HepG2 (cell line): ENCODE data around the gene ATXN2. TPM values are rescaled to one million over a fixed set of nuclear protein-coding genes. Genes with fewer than 3 reads are reported as not detected.

ENCODE experiments used
- ATAC-seq: fragments of 200-7000 bp; cut with Tn5 transposase; 3 replicates; pipeline ENCODE4 v1.9.1; 2020; ENCODE audit warnings: mild to moderate bottlenecking, moderate library complexity
- BruUV-seq: library from RNA; stranded (reverse); fragments of 400-500 nt; replicated peaks from 2 replicates; lab custom pipeline; 2021; lab: Mats Ljungman, UMichigan
- CTCF ChIA-PET: fragments of 300-600 bp; formaldehyde crosslinking; extraction: SDS; loops from one replicate; lab custom pipeline; 2021; ENCODE audit warnings: low total read pairs, inconsistent platforms, low intra/inter-chr PET ratio; lab: Yijun Ruan, JAX
- POLR2A ChIA-PET: fragments of 350-600 bp; sonication (Branson Sonifier 250); formaldehyde crosslinking; loops from one replicate; lab custom pipeline; 2020; ENCODE audit warnings: antibody characterized with exemption, inconsistent platforms; lab: Yijun Ruan, JAX
- DNase-seq: peaks from one replicate; pipeline ENCODE4 v3.0.0-alpha.2; 2015; ENCODE audit warnings: low spot score
- FAIRE-seq: peaks from 3 replicates; lab custom pipeline; 2011; peaks lifted over from hg19 to GRCh38; lab: Jason Lieb, UNC
- H2AFZ ChIP-seq: one replicate; pipeline ENCODE4 v1.6.1; 2011; ENCODE audit warnings: low read length, inconsistent platforms
- H3K27ac ChIP-seq: fragments of 300-600 bp; 3 replicates; pipeline ENCODE4 v1.8.0; 2011; ENCODE audit warnings: mixed run types, mild to moderate bottlenecking, mixed read lengths, low read length, inconsistent platforms; ENCODE audit not compliant: insufficient read depth; ENCODE audit errors: extremely low read length
- H3K27me3 ChIP-seq, 2 experiments: fragments of 200-600 bp in 1 of 2; 2 replicates in 1 of 2; 3 replicates in 1 of 2; pipeline versions ENCODE4 v1.6.0 to v1.8.0; 2011; ENCODE audit warnings: low read length in 2 of 2, mild to moderate bottlenecking in 2 of 2, moderate library complexity in 2 of 2, inconsistent platforms in 1 of 2; ENCODE audit not compliant: insufficient read depth in 2 of 2, control insufficient read depth in 1 of 2
- H3K36me3 ChIP-seq, 2 experiments: fragments of 200-600 bp in 1 of 2; replicated peaks in 1 of 2; 2 replicates in 1 of 2; 3 replicates in 1 of 2; pipeline versions ENCODE4 v1.5.1 to v1.8.0; 2011; ENCODE audit warnings: low read length in 2 of 2, inconsistent platforms in 1 of 2; ENCODE audit not compliant: insufficient read depth in 2 of 2, control insufficient read depth in 1 of 2
- H3K4me1 ChIP-seq: 2 replicates; pipeline ENCODE4 v1.5.1; 2012; ENCODE audit warnings: low read length, inconsistent platforms; ENCODE audit not compliant: insufficient read depth
- H3K4me2 ChIP-seq: 2 replicates; pipeline ENCODE4 v1.6.0; 2011; ENCODE audit warnings: low read depth, low read length, inconsistent platforms
- H3K4me3 ChIP-seq, 3 experiments: fragments of 200-600 bp in 1 of 3; sonication (generic), shearing (Covaris generic) in 1 of 3; replicated peaks in 1 of 3; 2 replicates each; pipeline ENCODE4 v1.5.1; 2011 to 2016; ENCODE audit warnings: low read length in 3 of 3, inconsistent platforms in 2 of 3, low read depth in 2 of 3, mild to moderate bottlenecking in 2 of 3, control low read depth in 1 of 3, mixed read lengths in 1 of 3; ENCODE audit not compliant: insufficient read depth in 1 of 3
- H3K79me2 ChIP-seq: one replicate; pipeline ENCODE4 v1.6.1; 2011; ENCODE audit warnings: low read length, inconsistent platforms; ENCODE audit not compliant: insufficient read depth
- H3K9ac ChIP-seq: 2 replicates; pipeline ENCODE4 v1.6.0; 2011; ENCODE audit warnings: mild to moderate bottlenecking, low read depth, low read length, inconsistent platforms; ENCODE audit not compliant: insufficient read depth
- H3K9me3 ChIP-seq: 2 replicates; pipeline ENCODE4 v1.5.1; 2012; ENCODE audit warnings: mild to moderate bottlenecking, low read length
- H4K20me1 ChIP-seq: 2 replicates; pipeline ENCODE4 v1.6.0; 2011; ENCODE audit warnings: inconsistent platforms, mild to moderate bottlenecking, low read length, moderate library complexity; ENCODE audit not compliant: insufficient read depth
- AGO2 ChIP-seq: fragments of 200-400 bp; formaldehyde crosslinking; optimal IDR thresholded peaks from 2 replicates; pipeline ENCODE3; 2017; ENCODE audit warnings: mild to moderate bottlenecking, low read depth, low read length, moderate library complexity
- RBM22 ChIP-seq: fragments of 200-400 bp; formaldehyde crosslinking; optimal IDR thresholded peaks from 2 replicates; pipeline ENCODE3; 2017; ENCODE audit warnings: mild to moderate bottlenecking, low read length, moderate library complexity
- ZNF816 ChIP-seq: sonication (generic); formaldehyde crosslinking; IDR thresholded peaks from 2 replicates; pipeline ENCODE4 v1.8.0; 2022; ENCODE audit warnings: missing genetic modification reagents, mild to moderate bottlenecking, borderline replicate concordance
- WGBS: methylation state at CpG from one replicate; pipeline ENCODE4 v1.1.6; 2017; ENCODE audit warnings: low lambda C conversion rate; 5-methylcytosine and 5-hydroxymethylcytosine counted together
- in situ Hi-C: cut with HindIII; loops from 2 replicates; pipeline ENCODE4 v1.10.0; 2017; ENCODE audit warnings: low pct_unique_long_range_greater_than_20kb; ENCODE audit not compliant: extremely low pct_ligation_motif_present
- intact Hi-C: fragments of 100-400 bp; cut with micrococcal nuclease; formaldehyde crosslinking; loops from one replicate; pipeline ENCODE4 v1.10.0; 2022; ENCODE audit not compliant: unreplicated experiment
- polyA plus RNA-seq, 8 experiments: library from polyadenylated mRNA; depleted of rRNA in 3 of 8; stranded (reverse) in 7 of 8; unstranded in 1 of 8; fragments of >200 nt; fragmentation: Illumina TruSeq in 4 of 8; extraction: Trizol in 4 of 8; gene quantifications; 2 replicates each; pipeline versions ENCODE4 v1.2.1 to v1.2.3, GENCODE V29; 2011 to 2016; ENCODE audit warnings: low read depth in 4 of 8, missing spikeins in 1 of 8, mixed read lengths in 1 of 8; ENCODE audit not compliant: insufficient read depth in 1 of 8
- total RNA-seq, 5 experiments: library from RNA; depleted of rRNA; stranded (reverse); fragments of >200 nt; fragmentation: Illumina TruSeq; extraction: Trizol; gene quantifications; 2 replicates each; pipeline ENCODE4 v1.2.3, GENCODE V29; 2016; ENCODE audit warnings: low read depth in 1 of 5
- TF ChIP-seq, protein P1 (sequence below): sonication (generic); formaldehyde crosslinking; IDR thresholded peaks from 2 replicates; pipeline ENCODE4 v1.5.1; 2020; ENCODE audit warnings: mild to moderate bottlenecking, missing genetic modification reagents

The ATXN2 gene
- total and polyA plus RNA-seq, 2 of the 13 experiments (the other 11 are each of a cell fraction or from before 2014, with no cell fraction given): 18.1 to 27.1 TPM

DNA sequence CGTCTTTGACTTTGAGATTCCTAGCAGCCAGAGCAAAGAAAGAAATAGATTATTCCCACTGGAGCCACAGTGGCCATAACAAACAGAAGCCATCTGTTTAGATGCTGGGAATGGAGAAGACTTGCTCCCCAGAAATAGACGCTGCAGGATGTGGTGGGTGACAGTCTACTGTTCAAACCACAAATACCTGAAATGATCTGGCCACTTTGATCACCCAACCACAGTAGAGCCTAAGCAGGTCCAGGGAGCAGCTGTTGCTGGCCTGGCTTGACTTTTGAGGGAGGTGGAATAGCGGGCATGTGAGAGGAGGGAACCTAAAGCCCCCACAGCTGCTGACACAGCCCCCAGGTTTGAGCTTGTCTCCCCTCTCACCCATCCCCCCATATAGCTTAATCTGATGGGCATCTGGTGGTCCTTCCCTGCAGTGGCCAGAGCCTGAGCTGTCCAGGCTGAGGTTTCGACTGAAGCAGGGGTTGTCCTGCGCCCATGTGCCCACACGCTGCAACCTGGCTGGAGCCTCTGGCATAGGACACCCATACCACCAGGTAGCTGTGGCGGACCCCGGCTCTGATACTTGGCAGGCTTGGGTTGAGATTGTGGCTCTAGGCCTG lies 154.7 kb downstream of the ATXN2 start:
- intact Hi-C loops: no loop called here
- Histone ChIP-seq H3K79me2 (no peaks in the 10 kb centered on the region), H3K27ac (no peak overlapping the region), H3K4me3 (no peak overlapping the region), H4K20me1 (0 out of 2 replicates have a peak, but pooled peaks cover 5% of the 10 kb centered on the region), H3K9ac (no peak overlapping the region), H3K27me3 (no peaks in the 10 kb centered on the region; a peak in 1 of 5 replicates)
- no peak for ATAC-seq
- no TSS peak for BruUV-seq
- 95% methylated on average over 5 of the region's 8 CpGs for WGBS
- no peak for DNase-seq
- TF ChIP-seq AGO2: peak; percentile 78
- no peak for TF ChIP-seq ZNF816 (CRISPR knock-in tag)
- TF ChIP-seq, protein P1, sequence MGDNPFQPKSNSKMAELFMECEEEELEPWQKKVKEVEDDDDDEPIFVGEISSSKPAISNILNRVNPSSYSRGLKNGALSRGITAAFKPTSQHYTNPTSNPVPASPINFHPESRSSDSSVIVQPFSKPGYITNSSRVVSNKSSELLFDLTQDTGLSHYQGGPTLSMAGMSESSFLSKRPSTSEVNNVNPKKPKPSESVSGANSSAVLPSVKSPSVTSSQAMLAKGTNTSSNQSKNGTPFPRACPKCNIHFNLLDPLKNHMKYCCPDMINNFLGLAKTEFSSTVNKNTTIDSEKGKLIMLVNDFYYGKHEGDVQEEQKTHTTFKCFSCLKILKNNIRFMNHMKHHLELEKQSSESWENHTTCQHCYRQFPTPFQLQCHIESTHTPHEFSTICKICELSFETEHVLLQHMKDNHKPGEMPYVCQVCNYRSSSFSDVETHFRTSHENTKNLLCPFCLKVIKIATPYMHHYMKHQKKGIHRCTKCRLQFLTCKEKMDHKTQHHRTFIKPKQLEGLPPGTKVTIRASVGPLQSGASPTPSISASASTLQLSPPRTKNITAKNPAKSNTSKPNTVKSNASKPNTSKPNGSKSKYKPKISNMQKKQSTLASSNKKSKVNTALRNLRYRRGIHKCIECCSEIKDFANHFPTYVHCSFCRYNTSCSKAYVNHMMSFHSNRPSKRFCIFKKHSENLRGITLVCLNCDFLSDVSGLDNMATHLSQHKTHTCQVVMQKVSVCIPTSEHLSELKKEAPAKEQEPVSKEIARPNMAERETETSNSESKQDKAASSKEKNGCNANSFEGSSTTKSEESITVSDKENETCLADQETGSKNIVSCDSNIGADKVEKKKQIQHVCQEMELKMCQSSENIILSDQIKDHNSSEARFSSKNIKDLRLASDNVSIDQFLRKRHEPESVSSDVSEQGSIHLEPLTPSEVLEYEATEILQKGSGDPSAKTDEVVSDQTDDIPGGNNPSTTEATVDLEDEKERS (CRISPR knock-in tag): no peak
- TF ChIP-seq RBM22: peak; percentile 22
- TF ChIP-seq, all 625 proteins: peak for 2
- H3K4me1 ChIP-seq: no peaks in the 10 kb centered on the region
- no peak overlapping the region for H2AFZ ChIP-seq
- POLR2A ChIA-PET: interaction anchor here (0.9 kb wide), 1 partner anchor 40 kb away, joined by 3 read pairs; no protein-coding TSS in a partner anchor
- in situ Hi-C loops: no loop called here
- CTCF ChIA-PET: no interaction called here
- H3K36me3 ChIP-seq: peaks cover 35 to 84% of the 10 kb centered on the region in 2 experiments
- no peaks in the 10 kb centered on the region for H3K9me3 ChIP-seq
- H3K4me2 ChIP-seq: no peak overlapping the region
- FAIRE-seq: no peak
